ENCODE results near the gene HTRA3. TPM values are rescaled to one million over a fixed set of nuclear protein-coding genes. Genes with fewer than 3 reads are reported as not detected.

HTRA3 gene
- total and polyA plus RNA-seq, 2 of the 8 experiments (the other 6 are each of a cell fraction or from before 2014, with no cell fraction given): 3.2 to 5.8 TPM

DNA sequence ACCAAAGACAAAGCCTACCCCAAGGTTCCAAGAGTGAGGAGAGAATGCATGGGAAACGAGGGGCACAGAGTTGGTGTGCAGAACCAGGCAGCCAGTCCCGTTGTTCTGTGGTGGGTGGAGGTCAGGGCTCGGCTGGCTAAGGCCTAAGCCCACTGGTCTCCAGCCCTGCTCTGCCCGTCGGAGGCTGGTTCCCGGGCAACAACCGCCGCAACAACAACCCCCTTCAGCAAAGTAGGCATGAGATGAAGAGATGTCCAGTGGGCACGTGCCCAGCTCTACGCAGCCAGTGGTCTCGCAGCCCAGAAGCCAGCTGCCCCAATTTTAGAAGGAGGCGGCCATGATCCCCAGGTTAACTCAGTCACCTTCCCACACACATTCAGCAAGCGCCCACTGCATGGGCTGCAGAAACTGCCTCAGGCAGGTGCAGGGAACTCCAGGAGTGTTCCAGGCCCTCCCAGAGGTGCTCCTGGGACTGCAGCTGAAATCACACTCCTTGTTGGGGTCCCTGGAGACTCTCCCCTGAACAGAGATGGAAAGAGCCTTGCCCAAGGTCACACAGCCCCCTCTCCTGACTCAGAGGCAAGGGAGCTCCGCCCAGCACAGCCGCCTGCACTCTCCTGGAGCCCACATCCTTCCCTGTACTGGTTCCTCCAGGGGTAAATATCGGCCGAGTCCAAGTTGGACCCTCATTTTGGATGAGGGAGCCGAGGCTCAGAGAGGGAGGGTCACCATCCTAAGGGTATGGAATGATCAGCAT lies 25.4 kb upstream of the HTRA3 start (continued):
- TF ChIP-seq SIRT6 (IDR thresholded peaks at IDR 0.05; ENCODE audit: low read length) (no peak), NRF1 (IDR thresholded peaks at IDR 0.05; ENCODE audit: low read depth, low read length) (no peak), PHF8 (conservative IDR thresholded peaks at IDR 0.05; ENCODE audit: low read depth, low read length) (no peak), RXRA (IDR thresholded peaks at IDR 0.05; ENCODE audit: insufficient read depth, low read depth, low read length) (no peak), SP4 (IDR thresholded peaks at IDR 0.05; ENCODE audit: low read length) (no peak)

Data from H1 (cell line).